ENCODE data around the gene IL6R. TPM values are rescaled to one million over a fixed set of nuclear protein-coding genes. Genes with fewer than 3 reads are reported as not detected.
A peak's percentile ranks its signal among the peaks of the same experiment; 100 is the strongest.

IL6R gene
- total RNA-seq, 2 donors from 2014 or later = 11.8 to 21.8 TPM

- TF ChIP-seq CTCF (IDR thresholded peaks at IDR 0.05) = no peak
- no peak overlapping the region for H3K4me3 ChIP-seq
- peaks cover 5% of the 10 kb centered on the region for H3K36me3 ChIP-seq
- H3K27me3 ChIP-seq = no peaks in the 10 kb centered on the region
- no peak for DNase-seq (ENCODE audit: low spot score)
- peaks cover 0 to 39% of the 10 kb centered on the region in 2 donors for H3K4me1 ChIP-seq
- peak overlapping the region in 1 of 2 donors; percentile 1 for H3K27ac ChIP-seq
- H3K9me3 ChIP-seq = no peaks in the 10 kb centered on the region
Measured at GRCh38 chr1:154489695-154490274, 84.6 kb downstream of the IL6R start.

GRCh38 chr1:154490317-154490716 lies 85.2 kb downstream of the IL6R start:
- Histone ChIP-seq H3K4me1 (peaks cover 0 to 44% of the 10 kb centered on the region in 2 donors), H3K27me3 (no peaks in the 10 kb centered on the region)
- no peak for TF ChIP-seq CTCF (IDR thresholded peaks at IDR 0.05)

GRCh38 chr1:154492115-154492514 lies 87.0 kb downstream of the IL6R start:
- TF ChIP-seq CTCF (IDR thresholded peaks at IDR 0.05) = no peak
- H3K36me3 ChIP-seq = peaks cover 4% of the 10 kb centered on the region
- H3K4me1 ChIP-seq = peaks cover 0 to 46% of the 10 kb centered on the region in 2 donors
- peak overlapping the region; percentile 25 to 33 for H3K27ac ChIP-seq
- no peaks in the 10 kb centered on the region for H3K27me3 ChIP-seq
- no peaks in the 10 kb centered on the region for H3K9me3 ChIP-seq
- H3K4me3 ChIP-seq = no peak overlapping the region
- DNase-seq (ENCODE audit: low spot score) = no peak

More at GRCh38 chr1:154490317-154490716, 85.2 kb downstream of the IL6R start:
- H3K27ac ChIP-seq = peak overlapping the region in 1 of 2 donors; percentile 1
- no peak overlapping the region for H3K4me3 ChIP-seq
- peaks cover 5% of the 10 kb centered on the region for H3K36me3 ChIP-seq
- no peak for DNase-seq (ENCODE audit: low spot score)
- H3K9me3 ChIP-seq = no peaks in the 10 kb centered on the region

- peak overlapping the region; percentile 25 to 33 for H3K27ac ChIP-seq
- TF ChIP-seq CTCF (IDR thresholded peaks at IDR 0.05) = no peak
- peaks cover 0 to 46% of the 10 kb centered on the region in 2 donors for H3K4me1 ChIP-seq
- H3K4me3 ChIP-seq = no peak overlapping the region
- H3K9me3 ChIP-seq = no peaks in the 10 kb centered on the region
- peak; percentile 64 for DNase-seq (ENCODE audit: low spot score)
- H3K36me3 ChIP-seq = no peaks in the 10 kb centered on the region
- no peaks in the 10 kb centered on the region for H3K27me3 ChIP-seq
Measured at GRCh38 chr1:154493276-154493675, 88.1 kb downstream of the IL6R start.

GRCh38 chr1:154495496-154496273 lies 90.5 kb downstream of the IL6R start:
- Histone ChIP-seq H3K4me1 (peaks cover 0 to 46% of the 10 kb centered on the region in 2 donors), H3K27ac (peak overlapping the region; percentile 46 to 52), H3K4me3 (no peak overlapping the region)

More at GRCh38 chr1:154495496-154496273, 90.5 kb downstream of the IL6R start:
- no peaks in the 10 kb centered on the region for H3K36me3 ChIP-seq
- DNase-seq (ENCODE audit: low spot score) = no peak
- H3K27me3 ChIP-seq = peaks cover 0 to 9% of the 10 kb centered on the region in 2 donors
- H3K9me3 ChIP-seq = no peaks in the 10 kb centered on the region
- no peak for TF ChIP-seq CTCF (IDR thresholded peaks at IDR 0.05)

Data from right atrium auricular region (tissue), 2 donors.